HepG2 (cell line): Measurements from ENCODE around the gene MCRS1. TPM values are rescaled to one million over a fixed set of nuclear protein-coding genes. Genes with fewer than 3 reads are reported as not detected.

Source experiments
- ATAC-seq: fragments of 200-7000 bp; cut with Tn5 transposase; 3 replicates; pipeline ENCODE4 v1.9.1; 2020; ENCODE audit warnings: mild to moderate bottlenecking, moderate library complexity
- BruUV-seq: library from RNA; stranded (reverse); fragments of 400-500 nt; replicated peaks from 2 replicates; lab custom pipeline; 2021; lab: Mats Ljungman, UMichigan
- CTCF ChIA-PET: fragments of 300-600 bp; formaldehyde crosslinking; extraction: SDS; loops from one replicate; lab custom pipeline; 2021; ENCODE audit warnings: low total read pairs, inconsistent platforms, low intra/inter-chr PET ratio; lab: Yijun Ruan, JAX
- POLR2A ChIA-PET: fragments of 350-600 bp; sonication (Branson Sonifier 250); formaldehyde crosslinking; loops from one replicate; lab custom pipeline; 2020; ENCODE audit warnings: antibody characterized with exemption, inconsistent platforms; lab: Yijun Ruan, JAX
- DNase-seq: peaks from one replicate; pipeline ENCODE4 v3.0.0-alpha.2; 2015; ENCODE audit warnings: low spot score
- FAIRE-seq: peaks from 3 replicates; lab custom pipeline; 2011; peaks lifted over from hg19 to GRCh38; lab: Jason Lieb, UNC
- H2AFZ ChIP-seq: one replicate; pipeline ENCODE4 v1.6.1; 2011; ENCODE audit warnings: low read length, inconsistent platforms
- H3K27ac ChIP-seq: fragments of 300-600 bp; 3 replicates; pipeline ENCODE4 v1.8.0; 2011; ENCODE audit warnings: mixed run types, mild to moderate bottlenecking, mixed read lengths, low read length, inconsistent platforms; ENCODE audit not compliant: insufficient read depth; ENCODE audit errors: extremely low read length
- H3K27me3 ChIP-seq, 2 experiments: fragments of 200-600 bp in 1 of 2; 2 replicates in 1 of 2; 3 replicates in 1 of 2; pipeline versions ENCODE4 v1.6.0 to v1.8.0; 2011; ENCODE audit warnings: low read length in 2 of 2, mild to moderate bottlenecking in 2 of 2, moderate library complexity in 2 of 2, inconsistent platforms in 1 of 2; ENCODE audit not compliant: insufficient read depth in 2 of 2, control insufficient read depth in 1 of 2
- H3K36me3 ChIP-seq, 2 experiments: fragments of 200-600 bp in 1 of 2; replicated peaks in 1 of 2; 2 replicates in 1 of 2; 3 replicates in 1 of 2; pipeline versions ENCODE4 v1.5.1 to v1.8.0; 2011; ENCODE audit warnings: low read length in 2 of 2, inconsistent platforms in 1 of 2; ENCODE audit not compliant: insufficient read depth in 2 of 2, control insufficient read depth in 1 of 2
- H3K4me1 ChIP-seq: 2 replicates; pipeline ENCODE4 v1.5.1; 2012; ENCODE audit warnings: low read length, inconsistent platforms; ENCODE audit not compliant: insufficient read depth
- H3K4me2 ChIP-seq: 2 replicates; pipeline ENCODE4 v1.6.0; 2011; ENCODE audit warnings: low read depth, low read length, inconsistent platforms
- H3K4me3 ChIP-seq, 3 experiments: fragments of 200-600 bp in 1 of 3; sonication (generic), shearing (Covaris generic) in 1 of 3; replicated peaks in 1 of 3; 2 replicates each; pipeline ENCODE4 v1.5.1; 2011 to 2016; ENCODE audit warnings: low read length in 3 of 3, inconsistent platforms in 2 of 3, low read depth in 2 of 3, mild to moderate bottlenecking in 2 of 3, control low read depth in 1 of 3, mixed read lengths in 1 of 3; ENCODE audit not compliant: insufficient read depth in 1 of 3
- H3K79me2 ChIP-seq: one replicate; pipeline ENCODE4 v1.6.1; 2011; ENCODE audit warnings: low read length, inconsistent platforms; ENCODE audit not compliant: insufficient read depth
- H3K9ac ChIP-seq: 2 replicates; pipeline ENCODE4 v1.6.0; 2011; ENCODE audit warnings: mild to moderate bottlenecking, low read depth, low read length, inconsistent platforms; ENCODE audit not compliant: insufficient read depth
- H3K9me3 ChIP-seq: 2 replicates; pipeline ENCODE4 v1.5.1; 2012; ENCODE audit warnings: mild to moderate bottlenecking, low read length
- H4K20me1 ChIP-seq: 2 replicates; pipeline ENCODE4 v1.6.0; 2011; ENCODE audit warnings: inconsistent platforms, mild to moderate bottlenecking, low read length, moderate library complexity; ENCODE audit not compliant: insufficient read depth
- ETV6 ChIP-seq: sonication (generic); formaldehyde crosslinking; conservative IDR thresholded peaks from 2 replicates; pipeline ENCODE4 v1.4.0; 2020; ENCODE audit warnings: missing genetic modification reagents
- GZF1 ChIP-seq: sonication (generic); formaldehyde crosslinking; IDR thresholded peaks from 2 replicates; pipeline ENCODE4 v1.5.1; 2020; ENCODE audit warnings: mild to moderate bottlenecking, missing genetic modification reagents
- KAT8 ChIP-seq: IDR thresholded peaks from 2 replicates; pipeline ENCODE4 v1.6.1; 2016; ENCODE audit warnings: missing genetic modification reagents, missing compliant biosample characterization
- NFATC3 ChIP-seq: sonication (generic); formaldehyde crosslinking; IDR thresholded peaks from 2 replicates; pipeline ENCODE4 v1.5.1; 2020; ENCODE audit warnings: mild to moderate bottlenecking, missing genetic modification reagents
- RBM22 ChIP-seq: fragments of 200-400 bp; formaldehyde crosslinking; optimal IDR thresholded peaks from 2 replicates; pipeline ENCODE3; 2017; ENCODE audit warnings: mild to moderate bottlenecking, low read length, moderate library complexity
- ZKSCAN5 ChIP-seq: sonication (generic); formaldehyde crosslinking; IDR thresholded peaks from 2 replicates; pipeline ENCODE4 v1.5.1; 2020; ENCODE audit warnings: mild to moderate bottlenecking, missing genetic modification reagents
- ZSCAN30 ChIP-seq: sonication (generic); formaldehyde crosslinking; IDR thresholded peaks from 2 replicates; pipeline ENCODE4 v1.5.0; 2020; ENCODE audit warnings: mild to moderate bottlenecking, missing genetic modification reagents
- WGBS: methylation state at CpG from one replicate; pipeline ENCODE4 v1.1.6; 2017; ENCODE audit warnings: low lambda C conversion rate; 5-methylcytosine and 5-hydroxymethylcytosine counted together
- in situ Hi-C: cut with HindIII; loops from 2 replicates; pipeline ENCODE4 v1.10.0; 2017; ENCODE audit warnings: low pct_unique_long_range_greater_than_20kb; ENCODE audit not compliant: extremely low pct_ligation_motif_present
- intact Hi-C: fragments of 100-400 bp; cut with micrococcal nuclease; formaldehyde crosslinking; loops from one replicate; pipeline ENCODE4 v1.10.0; 2022; ENCODE audit not compliant: unreplicated experiment
- polyA plus RNA-seq, 8 experiments: library from polyadenylated mRNA; depleted of rRNA in 3 of 8; stranded (reverse) in 7 of 8; unstranded in 1 of 8; fragments of >200 nt; fragmentation: Illumina TruSeq in 4 of 8; extraction: Trizol in 4 of 8; gene quantifications; 2 replicates each; pipeline versions ENCODE4 v1.2.1 to v1.2.3, GENCODE V29; 2011 to 2016; ENCODE audit warnings: low read depth in 4 of 8, missing spikeins in 1 of 8, mixed read lengths in 1 of 8; ENCODE audit not compliant: insufficient read depth in 1 of 8
- total RNA-seq, 5 experiments: library from RNA; depleted of rRNA; stranded (reverse); fragments of >200 nt; fragmentation: Illumina TruSeq; extraction: Trizol; gene quantifications; 2 replicates each; pipeline ENCODE4 v1.2.3, GENCODE V29; 2016; ENCODE audit warnings: low read depth in 1 of 5
- TF ChIP-seq, protein P1 (sequence below): sonication (generic); formaldehyde crosslinking; IDR thresholded peaks from 2 replicates; pipeline ENCODE4 v1.4.0; 2020; ENCODE audit warnings: missing genetic modification reagents
- TF ChIP-seq, protein P2 (sequence below): sonication (generic); formaldehyde crosslinking; IDR thresholded peaks from 2 replicates; pipeline ENCODE4 v1.4.0; 2020; ENCODE audit warnings: mild to moderate bottlenecking, missing genetic modification reagents
- TF ChIP-seq, protein P3 (sequence below): sonication (generic); formaldehyde crosslinking; IDR thresholded peaks from 2 replicates; pipeline ENCODE4 v1.4.0; 2020; ENCODE audit warnings: low read depth, missing genetic modification reagents
- TF ChIP-seq, protein P4 (sequence below): sonication (generic); formaldehyde crosslinking; IDR thresholded peaks from 2 replicates; pipeline ENCODE4 v1.5.0; 2020; ENCODE audit warnings: missing genetic modification reagents, mild to moderate bottlenecking, borderline replicate concordance

MCRS1 gene
- total and polyA plus RNA-seq, 2 of the 13 experiments (the other 11 are each of a cell fraction or from before 2014, with no cell fraction given): 51.0 to 66.3 TPM

DNA sequence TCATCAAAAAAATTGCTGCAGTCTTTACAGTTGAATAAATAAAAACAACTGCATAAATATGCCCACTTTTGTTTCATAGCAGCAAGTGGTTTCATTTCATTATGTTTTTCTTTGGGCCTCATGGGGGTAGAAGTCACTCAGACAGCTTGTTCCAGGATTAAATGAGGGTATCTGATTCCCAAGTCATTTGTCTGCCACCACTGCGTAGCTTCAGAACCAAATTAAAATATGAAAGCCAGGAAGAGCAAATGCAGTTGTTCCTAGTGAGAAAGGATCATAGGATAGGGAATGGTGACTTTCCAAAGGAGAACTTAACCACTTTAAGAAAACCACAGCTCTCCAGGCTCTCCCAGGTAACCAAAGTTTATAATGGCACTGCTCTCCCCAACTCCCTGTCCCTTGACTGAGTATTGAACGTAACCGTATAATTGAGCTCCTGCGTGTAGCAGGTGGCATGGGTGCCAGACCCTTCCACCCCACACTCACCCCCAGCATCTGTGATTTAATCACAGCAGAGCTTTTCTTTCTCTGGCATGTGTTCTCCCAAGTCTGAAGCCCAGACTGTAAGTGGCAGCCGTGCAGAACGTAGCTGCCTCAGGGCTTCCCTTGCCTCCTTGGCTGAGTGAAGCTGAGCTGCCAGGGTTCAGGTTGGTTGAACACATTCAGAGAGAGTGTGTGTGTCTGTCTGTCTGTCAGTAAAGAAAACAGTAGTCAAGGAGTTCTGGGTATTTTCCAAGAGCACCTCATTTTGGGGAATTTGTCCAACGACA is 40.4 kb downstream of the MCRS1 start:
- no peak overlapping the region for H3K4me3 ChIP-seq
- 100% methylated on average over 7 of the region's 7 CpGs for WGBS
- H3K27ac ChIP-seq: no peak overlapping the region
- CTCF ChIA-PET: no interaction called here
- no peak overlapping the region for H3K9ac ChIP-seq
- H2AFZ ChIP-seq: no peak overlapping the region
- intact Hi-C loops (no loop called here), in situ Hi-C loops (no loop called here)
- FAIRE-seq (no peak), DNase-seq (no peak), ATAC-seq (no peak)
- BruUV-seq: no TSS peak
- no peaks in the 10 kb centered on the region for H4K20me1 ChIP-seq
- POLR2A ChIA-PET: no interaction called here
- no peaks in the 10 kb centered on the region for H3K4me1 ChIP-seq
- H3K27me3 ChIP-seq: no peaks in the 10 kb centered on the region
- H3K79me2 ChIP-seq: no peaks in the 10 kb centered on the region
- TF ChIP-seq RBM22 (peak; percentile 34), KAT8 (CRISPR knock-in tag) (no peak)
- no peak overlapping the region for H3K4me2 ChIP-seq
- H3K36me3 ChIP-seq: peaks cover 8 to 35% of the 10 kb centered on the region in 2 experiments
- no peaks in the 10 kb centered on the region for H3K9me3 ChIP-seq

DNA sequence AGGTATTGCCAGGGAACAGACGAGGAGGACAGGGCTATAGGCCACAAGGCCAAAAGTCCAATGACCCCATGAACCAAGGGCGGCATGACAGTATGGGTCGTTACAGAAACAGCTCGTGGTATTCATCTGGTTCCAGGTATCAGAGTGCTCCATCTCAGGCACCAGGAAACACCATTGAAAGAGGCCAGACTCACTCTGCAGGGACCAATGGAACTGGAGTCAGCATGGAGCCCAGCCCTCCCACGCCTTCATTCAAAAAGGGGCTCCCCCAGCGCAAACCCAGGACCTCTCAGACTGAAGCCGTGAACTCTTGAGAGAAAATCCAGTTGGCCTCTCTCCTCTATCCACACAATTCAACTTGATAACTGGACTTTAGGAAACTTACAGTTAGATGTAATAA is 42.0 kb downstream of the MCRS1 start:
- Histone ChIP-seq H3K9ac (no peak overlapping the region), H3K4me2 (no peak overlapping the region), H3K36me3 (peaks cover 9 to 41% of the 10 kb centered on the region in 2 experiments), H3K4me1 (no peaks in the 10 kb centered on the region), H3K27ac (no peak overlapping the region), H2AFZ (no peak overlapping the region), H3K27me3 (no peaks in the 10 kb centered on the region), H3K4me3 (no peak overlapping the region), H3K9me3 (no peaks in the 10 kb centered on the region), H3K79me2 (no peaks in the 10 kb centered on the region), H4K20me1 (no peaks in the 10 kb centered on the region)
- 97% methylated on average over 7 of the region's 7 CpGs for WGBS
- DNase-seq: no peak
- ATAC-seq: no peak
- intact Hi-C loops (no loop called here), in situ Hi-C loops (no loop called here)
- no peak for FAIRE-seq
- CTCF ChIA-PET: no interaction called here
- POLR2A ChIA-PET: no interaction called here
- no TSS peak for BruUV-seq
- no peak for TF ChIP-seq GZF1 (CRISPR knock-in tag)
- TF ChIP-seq ETV6 (CRISPR knock-in tag): no peak
- TF ChIP-seq, protein P1, sequence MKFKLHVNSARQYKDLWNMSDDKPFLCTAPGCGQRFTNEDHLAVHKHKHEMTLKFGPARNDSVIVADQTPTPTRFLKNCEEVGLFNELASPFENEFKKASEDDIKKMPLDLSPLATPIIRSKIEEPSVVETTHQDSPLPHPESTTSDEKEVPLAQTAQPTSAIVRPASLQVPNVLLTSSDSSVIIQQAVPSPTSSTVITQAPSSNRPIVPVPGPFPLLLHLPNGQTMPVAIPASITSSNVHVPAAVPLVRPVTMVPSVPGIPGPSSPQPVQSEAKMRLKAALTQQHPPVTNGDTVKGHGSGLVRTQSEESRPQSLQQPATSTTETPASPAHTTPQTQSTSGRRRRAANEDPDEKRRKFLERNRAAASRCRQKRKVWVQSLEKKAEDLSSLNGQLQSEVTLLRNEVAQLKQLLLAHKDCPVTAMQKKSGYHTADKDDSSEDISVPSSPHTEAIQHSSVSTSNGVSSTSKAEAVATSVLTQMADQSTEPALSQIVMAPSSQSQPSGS: no peak
- TF ChIP-seq, protein P2, sequence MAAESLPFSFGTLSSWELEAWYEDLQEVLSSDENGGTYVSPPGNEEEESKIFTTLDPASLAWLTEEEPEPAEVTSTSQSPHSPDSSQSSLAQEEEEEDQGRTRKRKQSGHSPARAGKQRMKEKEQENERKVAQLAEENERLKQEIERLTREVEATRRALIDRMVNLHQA: no peak
- TF ChIP-seq ZSCAN30 (CRISPR knock-in tag): no peak
- no peak for TF ChIP-seq ZKSCAN5 (CRISPR knock-in tag)
- TF ChIP-seq NFATC3 (CRISPR knock-in tag): no peak
- TF ChIP-seq, protein P3, sequence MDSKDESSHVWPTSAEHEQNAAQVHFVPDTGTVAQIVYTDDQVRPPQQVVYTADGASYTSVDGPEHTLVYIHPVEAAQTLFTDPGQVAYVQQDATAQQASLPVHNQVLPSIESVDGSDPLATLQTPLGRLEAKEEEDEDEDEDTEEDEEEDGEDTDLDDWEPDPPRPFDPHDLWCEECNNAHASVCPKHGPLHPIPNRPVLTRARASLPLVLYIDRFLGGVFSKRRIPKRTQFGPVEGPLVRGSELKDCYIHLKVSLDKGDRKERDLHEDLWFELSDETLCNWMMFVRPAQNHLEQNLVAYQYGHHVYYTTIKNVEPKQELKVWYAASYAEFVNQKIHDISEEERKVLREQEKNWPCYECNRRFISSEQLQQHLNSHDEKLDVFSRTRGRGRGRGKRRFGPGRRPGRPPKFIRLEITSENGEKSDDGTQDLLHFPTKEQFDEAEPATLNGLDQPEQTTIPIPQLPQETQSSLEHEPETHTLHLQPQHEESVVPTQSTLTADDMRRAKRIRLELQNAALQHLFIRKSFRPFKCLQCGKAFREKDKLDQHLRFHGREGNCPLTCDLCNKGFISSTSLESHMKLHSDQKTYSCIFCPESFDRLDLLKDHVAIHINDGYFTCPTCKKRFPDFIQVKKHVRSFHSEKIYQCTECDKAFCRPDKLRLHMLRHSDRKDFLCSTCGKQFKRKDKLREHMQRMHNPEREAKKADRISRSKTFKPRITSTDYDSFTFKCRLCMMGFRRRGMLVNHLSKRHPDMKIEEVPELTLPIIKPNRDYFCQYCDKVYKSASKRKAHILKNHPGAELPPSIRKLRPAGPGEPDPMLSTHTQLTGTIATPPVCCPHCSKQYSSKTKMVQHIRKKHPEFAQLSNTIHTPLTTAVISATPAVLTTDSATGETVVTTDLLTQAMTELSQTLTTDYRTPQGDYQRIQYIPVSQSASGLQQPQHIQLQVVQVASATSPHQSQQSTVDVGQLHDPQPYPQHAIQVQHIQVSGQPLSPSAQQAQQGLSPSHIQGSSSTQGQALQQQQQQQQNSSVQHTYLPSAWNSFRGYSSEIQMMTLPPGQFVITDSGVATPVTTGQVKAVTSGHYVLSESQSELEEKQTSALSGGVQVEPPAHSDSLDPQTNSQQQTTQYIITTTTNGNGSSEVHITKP (CRISPR knock-in tag): no peak
- TF ChIP-seq, protein P4, sequence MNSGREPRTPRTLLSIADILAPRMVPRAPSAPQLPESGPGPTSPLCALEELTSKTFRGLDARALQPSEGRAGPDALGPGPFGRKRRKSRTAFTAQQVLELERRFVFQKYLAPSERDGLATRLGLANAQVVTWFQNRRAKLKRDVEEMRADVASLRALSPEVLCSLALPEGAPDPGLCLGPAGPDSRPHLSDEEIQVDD (CRISPR knock-in tag): no peak
